HG03565 (cell line): ENCODE data around the gene PANX2.
"Not testable (repeated sequence)": the region's sequence is repeated elsewhere in the genome, so short reads cannot be mapped to it uniquely, and the experiment has no call there.

Experiments used
- ATAC-seq: cut with Tn5 transposase; IDR thresholded peaks from one replicate; pipeline ENCODE4 v1.9.1; 2021; ENCODE audit warnings: mild to moderate bottlenecking, moderate library complexity; ENCODE audit not compliant: unreplicated experiment

Gene PANX2

DNA sequence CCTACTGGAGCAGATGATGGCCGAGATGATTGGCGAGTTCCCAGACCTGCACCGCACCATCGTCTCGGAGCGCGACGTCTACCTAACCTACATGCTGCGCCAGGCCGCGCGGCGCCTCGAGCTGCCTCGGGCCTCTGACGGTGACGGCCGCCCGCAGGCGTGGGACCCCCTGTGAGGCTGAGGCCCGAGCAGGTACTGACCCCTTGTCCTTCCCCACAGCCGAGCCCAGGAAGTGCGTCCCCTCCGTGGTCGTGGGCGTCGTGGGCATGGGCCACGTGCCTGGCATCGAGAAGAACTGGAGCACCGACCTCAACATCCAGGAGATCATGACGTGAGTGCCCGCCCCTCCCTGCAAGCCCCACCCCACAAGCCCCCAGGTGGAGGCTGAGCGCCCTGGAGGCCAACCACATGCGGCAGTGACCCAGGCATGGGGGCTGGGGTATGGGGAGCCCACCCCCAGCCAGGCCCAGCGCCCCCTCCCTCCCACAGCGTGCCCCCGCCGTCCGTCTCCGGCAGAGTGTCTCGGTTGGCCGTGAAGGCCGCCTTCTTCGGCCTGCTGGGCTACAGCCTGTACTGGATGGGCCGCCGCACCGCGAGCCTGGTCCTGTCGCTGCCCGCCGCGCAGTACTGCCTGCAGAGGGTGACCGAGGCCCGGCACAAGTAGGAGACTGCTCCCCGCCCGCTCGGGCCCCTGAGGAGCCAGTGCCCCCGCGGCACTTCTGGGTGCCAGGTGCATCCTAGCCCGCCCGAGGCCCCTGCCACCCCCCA, 27.5 kb downstream of the PANX2 start:
- ATAC-seq = no peak

GRCh38 chr22:50198624-50199017, 28.1 kb downstream of the PANX2 start:
- no peak for ATAC-seq

- ATAC-seq = no peak
Measured at GRCh38 chr22:50199251-50199721, 28.8 kb downstream of the PANX2 start.

GRCh38 chr22:50199829-50200460, 29.4 kb downstream of the PANX2 start:
- ATAC-seq = no peak

GRCh38 chr22:50200461-50201190, 30.1 kb downstream of the PANX2 start, which contains the start of gene SELENOO:
TSS of gene SELENOO (plus strand) at chr22:50201011. CDS start at chr22:50201037, 26 bp downstream.
- peak; percentile 35 for ATAC-seq

- ATAC-seq = peak; percentile 21
Measured at GRCh38 chr22:50201191-50202129, 30.9 kb downstream of the PANX2 start.

- no peak for ATAC-seq
Measured at GRCh38 chr22:50202130-50202666, 31.7 kb downstream of the PANX2 start.

- ATAC-seq = no peak
Measured at GRCh38 chr22:50203288-50203687, 32.8 kb downstream of the PANX2 start.

- ATAC-seq = no peak
Measured at GRCh38 chr22:50204571-50204970, 34.0 kb downstream of the PANX2 start.

DNA sequence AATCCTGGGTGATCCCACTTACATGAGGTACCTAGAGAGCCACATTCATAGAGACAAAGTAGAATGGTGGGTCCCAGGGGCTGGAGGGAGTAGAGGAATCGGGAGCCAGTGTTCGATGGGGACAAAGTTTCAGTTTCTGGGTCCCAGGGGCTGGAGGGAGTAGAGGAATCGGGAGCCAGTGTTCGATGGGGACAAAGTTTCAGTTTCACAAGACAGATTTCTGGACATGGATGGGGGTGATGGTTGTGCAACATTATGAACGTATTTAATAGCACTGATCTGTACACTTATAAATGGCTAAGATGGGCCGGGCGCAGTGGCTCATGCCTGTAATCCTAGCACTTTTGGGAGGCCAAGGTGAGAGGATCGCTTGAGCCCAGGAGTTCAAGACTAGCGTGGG, 34.5 kb downstream of the PANX2 start:
- not testable (repeated sequence) for ATAC-seq

GRCh38 chr22:50205781-50206569, 35.4 kb downstream of the PANX2 start:
- ATAC-seq = no peak

- ATAC-seq = no peak
Measured at GRCh38 chr22:50206599-50206998, 36.1 kb downstream of the PANX2 start.

DNA sequence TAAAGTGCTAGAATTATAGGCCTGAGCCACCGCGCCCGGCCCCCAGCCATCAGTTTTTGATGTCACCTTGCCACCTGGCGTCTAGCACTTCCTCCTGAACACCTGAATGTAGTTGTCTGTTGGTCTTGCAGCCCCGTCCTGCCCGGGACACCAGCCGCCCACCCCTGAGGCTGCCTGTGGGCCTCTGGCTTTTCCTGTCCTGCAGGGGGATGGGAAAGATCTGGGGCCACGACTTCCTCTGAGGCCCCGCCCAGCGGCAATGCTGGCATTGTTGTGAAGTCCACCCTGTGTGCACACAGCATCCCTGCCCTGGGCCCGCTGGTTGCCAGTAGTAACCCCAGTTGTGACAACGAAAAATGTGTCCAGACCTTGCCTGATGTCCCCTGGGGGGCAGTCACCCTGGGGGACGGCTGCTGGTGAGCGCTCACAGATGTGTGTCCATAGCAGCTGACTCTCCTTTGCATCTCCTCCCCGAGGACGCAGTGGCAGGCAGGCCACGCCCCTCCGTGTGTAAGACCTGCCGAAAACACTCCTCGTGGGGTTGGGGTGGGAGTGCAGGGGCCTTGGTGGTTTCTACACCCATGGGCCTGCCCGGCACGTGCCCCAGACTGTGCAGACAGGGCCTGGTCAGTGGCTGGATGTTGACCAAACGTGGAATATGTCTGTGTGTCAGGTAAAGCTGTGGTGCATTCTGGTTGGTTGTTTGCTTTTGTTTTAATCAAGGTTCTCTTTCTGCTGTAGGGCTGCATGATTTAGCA, 37.0 kb downstream of the PANX2 start:
- no peak for ATAC-seq

- no peak for ATAC-seq
Measured at GRCh38 chr22:50208430-50208938, 38.0 kb downstream of the PANX2 start.

GRCh38 chr22:50208939-50209892, 38.7 kb downstream of the PANX2 start:
- ATAC-seq = no peak

GRCh38 chr22:50209893-50210292, 39.4 kb downstream of the PANX2 start:
- ATAC-seq = no peak

- ATAC-seq = no peak
Measured at GRCh38 chr22:50210378-50211139, 40.0 kb downstream of the PANX2 start.
